Measurements from ENCODE around the gene TMEM184A. TPM values are rescaled to one million over a fixed set of nuclear protein-coding genes. Genes with fewer than 3 reads are reported as not detected.
A peak's percentile ranks its signal among the peaks of the same experiment; 100 is the strongest.

Gene TMEM184A
- total RNA-seq, 1 donor from 2014 or later, result not detected

DNA sequence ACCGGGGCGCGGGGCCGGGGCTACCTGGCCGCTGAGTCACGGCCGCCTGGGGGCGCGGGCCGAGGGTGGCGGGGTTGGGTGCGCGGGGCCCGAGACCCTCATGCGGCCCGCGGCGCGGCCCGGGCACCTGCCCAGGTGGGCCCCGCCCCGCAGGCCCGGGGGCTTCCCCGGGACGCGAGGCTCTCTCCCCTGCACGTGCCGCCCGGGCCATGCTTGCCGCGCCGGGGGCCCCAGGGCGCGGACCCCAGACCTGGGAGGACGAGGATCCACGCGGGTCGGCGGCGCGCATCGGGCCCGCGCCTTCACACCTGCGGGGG, 25.1 kb downstream of the TMEM184A start:
- no peak for DNase-seq (ENCODE audit: low read depth, low spot score)
- H3K36me3 Mint-ChIP-seq (ENCODE audit: low read depth), result no peaks in the 10 kb centered on the region
- no peak overlapping the region for H3K4me3 Mint-ChIP-seq
- H3K9me3 Mint-ChIP-seq, result no peaks in the 10 kb centered on the region
- TF ChIP-seq, protein P1, sequence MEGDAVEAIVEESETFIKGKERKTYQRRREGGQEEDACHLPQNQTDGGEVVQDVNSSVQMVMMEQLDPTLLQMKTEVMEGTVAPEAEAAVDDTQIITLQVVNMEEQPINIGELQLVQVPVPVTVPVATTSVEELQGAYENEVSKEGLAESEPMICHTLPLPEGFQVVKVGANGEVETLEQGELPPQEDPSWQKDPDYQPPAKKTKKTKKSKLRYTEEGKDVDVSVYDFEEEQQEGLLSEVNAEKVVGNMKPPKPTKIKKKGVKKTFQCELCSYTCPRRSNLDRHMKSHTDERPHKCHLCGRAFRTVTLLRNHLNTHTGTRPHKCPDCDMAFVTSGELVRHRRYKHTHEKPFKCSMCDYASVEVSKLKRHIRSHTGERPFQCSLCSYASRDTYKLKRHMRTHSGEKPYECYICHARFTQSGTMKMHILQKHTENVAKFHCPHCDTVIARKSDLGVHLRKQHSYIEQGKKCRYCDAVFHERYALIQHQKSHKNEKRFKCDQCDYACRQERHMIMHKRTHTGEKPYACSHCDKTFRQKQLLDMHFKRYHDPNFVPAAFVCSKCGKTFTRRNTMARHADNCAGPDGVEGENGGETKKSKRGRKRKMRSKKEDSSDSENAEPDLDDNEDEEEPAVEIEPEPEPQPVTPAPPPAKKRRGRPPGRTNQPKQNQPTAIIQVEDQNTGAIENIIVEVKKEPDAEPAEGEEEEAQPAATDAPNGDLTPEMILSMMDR (conservative IDR thresholded peaks at IDR 0.05), result no peak
- H3K4me1 Mint-ChIP-seq, result peaks cover 20% of the 10 kb centered on the region
- peaks cover 58% of the 10 kb centered on the region for H3K27me3 Mint-ChIP-seq (ENCODE audit: low read depth)
- no peak overlapping the region for H3K27ac Mint-ChIP-seq (ENCODE audit: unreplicated experiment)

DNA sequence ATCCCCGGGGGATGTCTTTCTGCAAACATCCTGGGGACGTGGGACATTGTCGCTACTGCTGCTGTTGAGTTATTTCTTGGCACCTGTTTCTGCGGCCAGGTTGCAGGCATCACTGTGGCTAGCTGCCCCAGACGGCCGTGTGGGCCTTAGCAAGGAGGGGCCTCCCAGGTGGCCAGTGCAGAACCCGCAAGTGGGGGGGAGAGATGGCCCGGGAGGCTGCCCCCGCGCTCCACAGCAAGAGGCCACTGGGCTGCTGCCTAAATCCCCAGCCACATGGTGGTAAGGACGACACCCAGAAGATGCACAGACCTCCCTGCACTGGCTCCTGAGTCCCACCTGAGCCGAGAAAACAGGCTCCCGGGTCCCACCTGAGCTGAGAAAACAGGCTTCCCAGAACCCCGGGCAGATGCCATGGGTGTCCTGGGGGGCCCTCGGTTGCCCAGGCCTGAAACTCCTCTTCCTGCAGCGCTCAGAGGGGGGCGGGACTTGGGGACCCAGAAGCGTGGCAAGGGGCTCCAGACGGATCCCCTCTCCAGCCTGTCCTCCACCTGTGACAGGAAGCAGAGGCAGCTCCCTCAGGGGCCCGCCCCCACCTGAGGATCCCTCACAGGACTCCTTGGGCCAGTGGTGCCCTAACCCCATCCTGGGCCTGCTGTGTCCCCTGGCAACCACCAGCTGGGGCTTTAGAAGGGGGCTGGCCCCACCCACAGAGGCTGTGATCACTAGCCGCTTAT, 26.5 kb downstream of the TMEM184A start:
- no peak for DNase-seq (ENCODE audit: low read depth, low spot score)
- Mint-ChIP-seq H3K4me1 (peaks cover 20% of the 10 kb centered on the region), H3K4me3 (peak overlapping the region; percentile 73), H3K27me3 (ENCODE audit: low read depth) (peaks cover 65% of the 10 kb centered on the region), H3K9me3 (no peaks in the 10 kb centered on the region), H3K36me3 (ENCODE audit: low read depth) (no peaks in the 10 kb centered on the region), H3K27ac (ENCODE audit: unreplicated experiment) (no peak overlapping the region)
- TF ChIP-seq, protein P1 (conservative IDR thresholded peaks at IDR 0.05), result no peak

DNA sequence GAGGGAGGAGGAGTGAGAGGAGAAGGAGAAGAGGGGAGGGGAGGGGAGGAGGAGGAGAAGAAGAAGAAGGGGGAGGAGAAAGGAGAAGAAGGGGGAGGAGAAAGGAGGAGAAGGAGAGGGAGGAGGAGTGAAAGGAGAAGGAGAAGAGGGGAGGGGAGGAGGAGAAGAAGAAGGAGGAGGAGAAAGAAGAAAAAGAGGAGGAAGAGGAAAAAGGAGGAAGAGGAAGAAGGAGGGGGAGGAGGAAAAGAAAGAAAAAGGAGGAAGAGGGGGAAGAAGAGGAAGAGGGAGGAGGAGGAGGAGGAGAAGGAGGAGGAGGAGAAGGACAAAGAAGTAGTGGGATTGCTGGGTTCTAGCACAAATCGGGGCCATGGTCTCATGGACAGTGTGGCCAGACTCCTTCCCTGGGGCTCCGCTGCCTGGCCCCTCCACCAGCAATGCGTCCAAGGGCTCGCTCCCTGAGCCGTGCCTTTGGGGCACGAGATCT, 29.7 kb downstream of the TMEM184A start:
- TF ChIP-seq, protein P1 (conservative IDR thresholded peaks at IDR 0.05), result no peak
- Mint-ChIP-seq H3K9me3 (no peaks in the 10 kb centered on the region), H3K36me3 (ENCODE audit: low read depth) (no peaks in the 10 kb centered on the region), H3K4me1 (peaks cover 5% of the 10 kb centered on the region), H3K27ac (ENCODE audit: unreplicated experiment) (no peak overlapping the region), H3K27me3 (ENCODE audit: low read depth) (peaks cover 40% of the 10 kb centered on the region), H3K4me3 (peak overlapping the region; percentile 35)
- DNase-seq (ENCODE audit: low read depth, low spot score), result no peak

DNA sequence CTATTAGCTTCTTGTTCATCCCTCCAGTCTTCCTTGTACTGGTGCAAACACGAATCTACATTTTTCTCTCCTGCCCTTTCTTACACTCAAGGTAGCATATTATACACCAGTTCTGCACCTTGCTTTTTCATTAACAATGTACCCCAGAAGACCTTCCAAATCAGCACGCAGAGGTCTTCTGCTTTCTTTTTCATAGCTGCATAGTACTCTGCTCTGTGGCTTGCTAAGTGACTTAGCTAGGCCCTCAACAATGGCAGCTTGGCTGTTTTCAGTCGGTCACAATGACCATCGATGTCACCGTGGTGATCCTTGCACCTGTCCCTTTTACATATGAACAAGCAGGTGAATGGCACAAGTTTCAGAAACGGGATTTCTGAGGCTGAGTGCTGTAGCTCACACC, 30.6 kb downstream of the TMEM184A start:
- Mint-ChIP-seq H3K4me3 (no peak overlapping the region), H3K27ac (ENCODE audit: unreplicated experiment) (no peak overlapping the region), H3K27me3 (ENCODE audit: low read depth) (peaks cover 40% of the 10 kb centered on the region), H3K36me3 (ENCODE audit: low read depth) (no peaks in the 10 kb centered on the region), H3K9me3 (no peaks in the 10 kb centered on the region), H3K4me1 (peaks cover 9% of the 10 kb centered on the region)
- no peak for DNase-seq (ENCODE audit: low read depth, low spot score)
- TF ChIP-seq, protein P1 (conservative IDR thresholded peaks at IDR 0.05), result no peak

DNA sequence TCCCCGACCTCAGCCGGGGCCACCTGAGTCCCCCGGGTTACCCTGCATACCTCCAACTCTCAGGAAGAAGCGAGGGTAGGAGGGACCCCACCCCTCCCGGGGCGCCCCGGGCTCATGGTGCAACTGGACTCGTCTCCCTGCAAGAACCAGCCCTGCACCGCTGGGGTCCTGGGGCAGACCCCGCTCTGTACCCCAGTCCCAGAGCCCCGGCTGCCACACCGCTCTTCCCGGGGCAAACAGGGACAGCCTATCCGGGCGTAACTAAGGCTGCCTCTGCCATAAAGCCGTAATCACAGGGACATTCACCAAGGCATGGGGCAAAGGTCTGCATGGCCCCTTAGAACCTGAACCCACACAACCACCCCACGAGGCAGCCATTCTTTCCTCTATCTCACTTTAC, 32.2 kb downstream of the TMEM184A start:
- Mint-ChIP-seq H3K9me3 (no peaks in the 10 kb centered on the region), H3K4me3 (no peak overlapping the region), H3K36me3 (ENCODE audit: low read depth) (no peaks in the 10 kb centered on the region), H3K27ac (ENCODE audit: unreplicated experiment) (no peak overlapping the region), H3K27me3 (ENCODE audit: low read depth) (peaks cover 32% of the 10 kb centered on the region), H3K4me1 (peaks cover 10% of the 10 kb centered on the region)
- TF ChIP-seq, protein P1 (conservative IDR thresholded peaks at IDR 0.05), result no peak
- DNase-seq (ENCODE audit: low read depth, low spot score), result no peak

All from neural crest cell (in vitro differentiated cells).